GM19035 (cell line): ENCODE results near the gene RAPGEF4.
"Not testable (repeated sequence)": the region's sequence is repeated elsewhere in the genome, so short reads cannot be mapped to it uniquely, and the experiment has no call there.

ENCODE experiments used
- ATAC-seq: cut with Tn5 transposase; IDR thresholded peaks from one replicate; pipeline ENCODE4 v1.9.1; 2021; ENCODE audit not compliant: unreplicated experiment

Gene RAPGEF4

GRCh38 chr2:172770887-172771286 lies 35.2 kb downstream of the RAPGEF4 start:
- no peak for ATAC-seq

- no peak for ATAC-seq
These were observed 37.0 kb downstream of the RAPGEF4 start for GRCh38 chr2:172772633-172773032.

GRCh38 chr2:172774302-172774701 lies 38.7 kb downstream of the RAPGEF4 start:
- ATAC-seq, result no peak

GRCh38 chr2:172775319-172775718 lies 39.7 kb downstream of the RAPGEF4 start:
- ATAC-seq, result no peak

- ATAC-seq, result no peak
These were observed 41.8 kb downstream of the RAPGEF4 start for GRCh38 chr2:172777431-172777830.

- ATAC-seq, result no peak
These were observed 47.0 kb downstream of the RAPGEF4 start for GRCh38 chr2:172782506-172783164.

- ATAC-seq, result no peak
These were observed 47.7 kb downstream of the RAPGEF4 start for GRCh38 chr2:172783165-172783898.

- ATAC-seq, result no peak
These were observed 53.2 kb downstream of the RAPGEF4 start for GRCh38 chr2:172788871-172789270.

- ATAC-seq, result no peak
These were observed 54.8 kb downstream of the RAPGEF4 start for GRCh38 chr2:172790404-172790803.

GRCh38 chr2:172791953-172792352 lies 56.3 kb downstream of the RAPGEF4 start:
- no peak for ATAC-seq

GRCh38 chr2:172792711-172793110 lies 57.1 kb downstream of the RAPGEF4 start:
- ATAC-seq, result no peak

GRCh38 chr2:172803308-172803707 lies 67.7 kb downstream of the RAPGEF4 start:
- not testable (repeated sequence) for ATAC-seq

- ATAC-seq, result no peak
These were observed 68.8 kb downstream of the RAPGEF4 start for GRCh38 chr2:172804423-172804822.

- ATAC-seq, result no peak
These were observed 70.8 kb downstream of the RAPGEF4 start for GRCh38 chr2:172806493-172806892.

- ATAC-seq, result no peak
These were observed 71.4 kb downstream of the RAPGEF4 start for GRCh38 chr2:172806996-172807395.

GRCh38 chr2:172808156-172808555 lies 72.5 kb downstream of the RAPGEF4 start:
- no peak for ATAC-seq

- no peak for ATAC-seq
These were observed 75.4 kb downstream of the RAPGEF4 start for GRCh38 chr2:172811027-172811426.

GRCh38 chr2:172812158-172812744 lies 76.6 kb downstream of the RAPGEF4 start:
- ATAC-seq, result no peak

- ATAC-seq, result no peak
These were observed 77.8 kb downstream of the RAPGEF4 start for GRCh38 chr2:172813314-172813888.

GRCh38 chr2:172817411-172817810 lies 81.8 kb downstream of the RAPGEF4 start:
- no peak for ATAC-seq

GRCh38 chr2:172819943-172820342 lies 84.3 kb downstream of the RAPGEF4 start:
- ATAC-seq, result no peak
